ENCODE data around the gene SH2D2A. TPM values are rescaled to one million over a fixed set of nuclear protein-coding genes. Genes with fewer than 3 reads are reported as not detected.

The SH2D2A gene
- total and polyA plus RNA-seq, 2 of the 4 experiments (the other 2 are of a cell fraction), result not detected

DNA sequence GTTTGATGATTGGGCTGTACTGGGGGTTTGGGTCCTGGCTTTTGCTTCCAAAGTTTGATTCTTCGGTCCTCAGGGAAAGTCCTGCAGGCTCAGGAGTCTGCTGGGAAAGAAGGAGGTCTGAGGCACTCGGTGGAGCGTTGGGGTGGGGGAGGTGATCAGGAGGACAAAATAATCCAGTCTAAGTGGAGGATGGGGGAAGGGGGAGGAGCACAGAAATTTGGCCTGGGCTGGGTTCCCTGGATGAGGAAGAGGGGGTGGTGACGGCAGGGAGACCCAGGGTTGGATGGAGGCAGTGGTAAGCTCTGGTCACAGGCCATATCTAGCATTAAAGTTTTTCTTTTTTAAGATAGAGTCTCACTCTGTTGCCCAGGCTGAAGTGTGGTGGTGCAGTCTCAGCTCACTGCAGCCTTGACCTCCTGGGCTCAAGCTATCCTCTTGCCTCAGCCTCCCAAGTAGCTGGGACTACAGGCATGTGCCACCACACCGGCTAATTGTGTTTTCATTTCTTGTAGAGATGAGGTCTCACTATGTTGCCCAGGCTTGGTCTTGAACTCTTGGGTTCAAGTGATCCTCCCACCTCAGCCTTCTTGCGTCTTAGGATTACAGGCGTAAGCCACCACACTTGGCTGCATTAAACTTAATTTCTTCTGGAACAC lies 6.8 kb downstream of the SH2D2A start:
- WGBS, 2 experiments (ENCODE audit: extremely low coverage in 2 of 2, insufficient read length in 1 of 2), result 92% methylated on average over 3 of the region's 7 CpGs; no CpG with 5 or more reads in 1 of the 2 experiments
- H4K5ac ChIP-seq (ENCODE audit: low read depth, low read length), result no peak overlapping the region
- intact Hi-C loops (cut with micrococcal nuclease), result no loop called here
- no peak overlapping the region for H2AFZ ChIP-seq (replicated peaks; ENCODE audit: low read length, poor library complexity)
- H3K79me1 ChIP-seq (ENCODE audit: low read depth in 1 of 2, low read length in 2 of 2), result no peaks in the 10 kb centered on the region
- H4K91ac ChIP-seq (ENCODE audit: insufficient read depth, low read depth, low read length), result no peak overlapping the region
- H2BK5ac ChIP-seq (ENCODE audit: low read depth, low read length, poor library complexity, severe bottlenecking), result no peak overlapping the region
- DNase-seq (no peak), ATAC-seq (ENCODE audit: low read depth) (no peak)
- ChIA-PET POLR2A (ENCODE audit: unreplicated experiment) (interaction anchor here (0.6 kb wide), 1 partner anchor 16 kb away, joined by 6 read pairs; no protein-coding TSS in a partner anchor), CTCF (interaction anchor here (0.6 kb wide), 1 partner anchor 28 kb away, joined by 5 read pairs; no protein-coding TSS in a partner anchor)
- H4K8ac ChIP-seq (ENCODE audit: low read depth in 2 of 2, low read length in 2 of 2), result no peak overlapping the region
- H2BK120ac ChIP-seq (ENCODE audit: low read depth, low read length), result no peak overlapping the region
- H2BK20ac ChIP-seq (ENCODE audit: low read depth, low read length), result no peak overlapping the region
- no peak overlapping the region for H3K4me3 ChIP-seq (ENCODE audit: insufficient read depth, low read depth, low read length)
- no peak overlapping the region for H3K23ac ChIP-seq (ENCODE audit: low read depth, low read length)
- BruUV-seq (replicated peaks), result no TSS peak
- H3K4me1 ChIP-seq (ENCODE audit: control insufficient read depth, insufficient read depth, low read length), result peaks cover 14% of the 10 kb centered on the region
- H3K4me2 ChIP-seq (ENCODE audit: low read depth, low read length), result no peak overlapping the region
- no peak overlapping the region for H3K18ac ChIP-seq (ENCODE audit: low read depth, low read length)
- no peak overlapping the region for H3K14ac ChIP-seq (replicated peaks; ENCODE audit: low read depth, low read length)
- H2AK9ac ChIP-seq (replicated peaks; ENCODE audit: low read depth, low read length, poor library complexity), result no peak overlapping the region
- H3K36me3 ChIP-seq (ENCODE audit: control insufficient read depth, insufficient read depth, low read length), result no peaks in the 10 kb centered on the region
- in situ Hi-C loops (cut with MboI; ENCODE audit: low sequenced_read_pairs), result no loop called here
- TF ChIP-seq, protein P1, sequence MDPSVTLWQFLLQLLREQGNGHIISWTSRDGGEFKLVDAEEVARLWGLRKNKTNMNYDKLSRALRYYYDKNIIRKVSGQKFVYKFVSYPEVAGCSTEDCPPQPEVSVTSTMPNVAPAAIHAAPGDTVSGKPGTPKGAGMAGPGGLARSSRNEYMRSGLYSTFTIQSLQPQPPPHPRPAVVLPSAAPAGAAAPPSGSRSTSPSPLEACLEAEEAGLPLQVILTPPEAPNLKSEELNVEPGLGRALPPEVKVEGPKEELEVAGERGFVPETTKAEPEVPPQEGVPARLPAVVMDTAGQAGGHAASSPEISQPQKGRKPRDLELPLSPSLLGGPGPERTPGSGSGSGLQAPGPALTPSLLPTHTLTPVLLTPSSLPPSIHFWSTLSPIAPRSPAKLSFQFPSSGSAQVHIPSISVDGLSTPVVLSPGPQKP (IDR thresholded peaks at IDR 0.05; ENCODE audit: borderline replicate concordance, low read depth, low read length), result no peak
- TF ChIP-seq POLR2A (IDR thresholded peaks at IDR 0.05; ENCODE audit: low read depth, low read length), result no peak
- dilution Hi-C loops (cut with HindIII; ENCODE audit: low sequenced_read_pairs, unreplicated experiment), result no loop called here
- no peak overlapping the region for H2AK5ac ChIP-seq (ENCODE audit: low read depth, low read length)
- H3K27me3 ChIP-seq (ENCODE audit: control insufficient read depth, insufficient read depth, low read length), result peaks cover 41% of the 10 kb centered on the region; the same call in 1 of the 2 replicates
- H3K9me3 ChIP-seq (ENCODE audit: control insufficient read depth, insufficient read depth, low read length), result no peaks in the 10 kb centered on the region
- H3K27ac ChIP-seq (ENCODE audit: insufficient read depth, low read length), result no peak overlapping the region
- no peak overlapping the region for H2BK15ac ChIP-seq (ENCODE audit: low read depth, low read length)
- H4K20me1 ChIP-seq (ENCODE audit: insufficient read depth, low read length), result peaks cover 11% of the 10 kb centered on the region; the same call in 1 of the 2 replicates
- no peak overlapping the region for H3K56ac ChIP-seq (ENCODE audit: extremely low read depth, insufficient read depth, low read length)
- peaks cover 6% of the 10 kb centered on the region; the same call in 1 of the 2 replicates for H3K9me1 ChIP-seq (ENCODE audit: insufficient read depth, low read length)
- H3K4ac ChIP-seq (ENCODE audit: low read depth, low read length), result no peak overlapping the region
- H3K9ac ChIP-seq (ENCODE audit: low read depth, low read length), result no peak overlapping the region
